Neural progenitor cell (in vitro differentiated cells): ENCODE results near the gene ACAA1.

Experiments
- EZH2 ChIP-seq: fragments of 200-600 bp; sonication (generic); IDR thresholded peaks from 2 replicates; pipeline ENCODE4 v1.6.1; 2017; ENCODE audit warnings: antibody characterized with exemption, mild to moderate bottlenecking, moderate library complexity
- EZH2phosphoT487 ChIP-seq: fragments of 200-600 bp; sonication (generic); IDR thresholded peaks from 2 replicates; pipeline ENCODE4 v1.6.1; 2017; ENCODE audit warnings: antibody characterized with exemption
- TF ChIP-seq, protein P1 (sequence below): fragments of 200-600 bp; sonication (generic); IDR thresholded peaks from 2 replicates; pipeline ENCODE4 v1.5.1; 2017; ENCODE audit warnings: antibody characterized with exemption, mild to moderate bottlenecking

DNA sequence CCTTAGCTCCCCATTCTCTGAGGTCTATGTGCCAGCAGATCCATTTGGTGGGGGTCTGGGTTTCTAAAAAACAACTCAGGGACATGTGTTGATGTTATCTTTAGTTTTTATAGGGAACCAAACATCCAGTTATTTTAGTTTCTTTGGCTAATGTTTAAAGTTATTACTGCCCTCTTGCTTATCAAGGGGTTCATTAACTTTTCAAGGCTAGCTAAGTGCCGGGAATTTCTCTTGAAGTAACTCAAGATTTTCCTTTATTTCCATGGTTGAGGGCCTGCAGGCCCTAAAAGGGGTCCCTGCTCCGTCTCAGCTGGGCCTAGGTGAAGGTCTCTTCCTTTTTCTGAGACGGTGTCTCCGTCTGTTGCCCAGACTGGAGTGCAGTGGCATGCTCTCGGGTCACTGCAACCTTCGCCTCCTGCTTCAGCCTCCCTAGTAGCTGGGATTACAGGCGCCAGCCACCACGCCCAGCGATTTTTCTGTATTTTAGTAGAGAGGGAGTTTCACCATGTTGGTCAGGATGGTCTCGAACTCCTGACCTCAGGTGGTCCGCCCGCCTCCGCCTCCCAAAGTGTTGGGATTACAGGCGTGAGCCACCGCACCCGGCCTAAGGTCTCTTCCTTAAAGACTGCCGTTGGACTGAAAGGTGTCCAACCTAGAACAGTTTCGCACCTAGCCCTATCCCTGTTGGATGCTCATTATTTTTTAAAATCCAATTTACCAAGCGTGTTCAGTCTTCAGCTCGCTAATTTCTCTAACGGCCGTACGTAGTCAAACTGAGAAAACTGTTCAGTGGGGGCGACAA lies 27.1 kb upstream of the ACAA1 start:
- TF ChIP-seq, protein P1, sequence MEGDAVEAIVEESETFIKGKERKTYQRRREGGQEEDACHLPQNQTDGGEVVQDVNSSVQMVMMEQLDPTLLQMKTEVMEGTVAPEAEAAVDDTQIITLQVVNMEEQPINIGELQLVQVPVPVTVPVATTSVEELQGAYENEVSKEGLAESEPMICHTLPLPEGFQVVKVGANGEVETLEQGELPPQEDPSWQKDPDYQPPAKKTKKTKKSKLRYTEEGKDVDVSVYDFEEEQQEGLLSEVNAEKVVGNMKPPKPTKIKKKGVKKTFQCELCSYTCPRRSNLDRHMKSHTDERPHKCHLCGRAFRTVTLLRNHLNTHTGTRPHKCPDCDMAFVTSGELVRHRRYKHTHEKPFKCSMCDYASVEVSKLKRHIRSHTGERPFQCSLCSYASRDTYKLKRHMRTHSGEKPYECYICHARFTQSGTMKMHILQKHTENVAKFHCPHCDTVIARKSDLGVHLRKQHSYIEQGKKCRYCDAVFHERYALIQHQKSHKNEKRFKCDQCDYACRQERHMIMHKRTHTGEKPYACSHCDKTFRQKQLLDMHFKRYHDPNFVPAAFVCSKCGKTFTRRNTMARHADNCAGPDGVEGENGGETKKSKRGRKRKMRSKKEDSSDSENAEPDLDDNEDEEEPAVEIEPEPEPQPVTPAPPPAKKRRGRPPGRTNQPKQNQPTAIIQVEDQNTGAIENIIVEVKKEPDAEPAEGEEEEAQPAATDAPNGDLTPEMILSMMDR = no peak
- TF ChIP-seq EZH2 = no peak
- TF ChIP-seq EZH2phosphoT487 = no peak
